Kidney (tissue), 14 donors: ENCODE data around the gene YOD1. TPM values are rescaled to one million over a fixed set of nuclear protein-coding genes. Genes with fewer than 3 reads are reported as not detected.
A peak's percentile ranks its signal among the peaks of the same experiment; 100 is the strongest.

Experiments
- DNase-seq, 5 donors: peaks; one replicate each; pipeline ENCODE4 v3.0.0-alpha.2; 2013 to 2020
- FAIRE-seq: peaks from 2 replicates; lab custom pipeline; 2012; peaks lifted over from hg19 to GRCh38; lab: Jason Lieb, UNC
- H3K27ac ChIP-seq, 2 donors: one replicate each; pipeline ENCODE4 v1.7.0; 2013; ENCODE audit warnings: low read depth in 2 of 2, low read length in 2 of 2, inconsistent platforms in 1 of 2
- H3K27me3 ChIP-seq: one replicate; pipeline ENCODE4 v1.7.1; 2013; ENCODE audit warnings: low read length, inconsistent platforms; ENCODE audit not compliant: control insufficient read depth, insufficient read depth
- H3K36me3 ChIP-seq, 3 donors: one replicate each; pipeline versions ENCODE4 v1.7.0 to v1.7.1; 2013; ENCODE audit warnings: low read length in 3 of 3, control low read depth in 1 of 3, inconsistent platforms in 1 of 3; ENCODE audit not compliant: insufficient read depth in 3 of 3, control insufficient read depth in 2 of 3
- H3K4me1 ChIP-seq, 3 donors: one replicate each; pipeline versions ENCODE4 v1.7.0 to v1.7.1; 2013; ENCODE audit warnings: low read length in 3 of 3, inconsistent platforms in 1 of 3, low read depth in 1 of 3; ENCODE audit not compliant: control insufficient read depth in 2 of 3, insufficient read depth in 2 of 3
- H3K4me3 ChIP-seq, 3 donors: one replicate each; pipeline versions ENCODE4 v1.7.0 to v1.8.1; 2013; ENCODE audit warnings: low read length in 3 of 3, control low read depth in 1 of 3, inconsistent platforms in 1 of 3
- H3K9ac ChIP-seq, 3 donors: one replicate each; pipeline versions ENCODE4 v1.7.0 to v1.7.1; 2013; ENCODE audit warnings: low read length in 3 of 3, control low read depth in 1 of 3, inconsistent platforms in 1 of 3
- H3K9me3 ChIP-seq, 3 donors: one replicate each; pipeline versions ENCODE4 v1.7.0 to v1.7.1; 2013; ENCODE audit warnings: low read length in 3 of 3, control low read depth in 1 of 3, inconsistent platforms in 1 of 3; ENCODE audit not compliant: control insufficient read depth in 2 of 3, insufficient read depth in 1 of 3
- intact Hi-C: fragments of 100-400 bp; cut with DNase I; formaldehyde crosslinking; loops from one replicate; pipeline ENCODE4 v1.11.1; 2022
- polyA plus RNA-seq: library from polyadenylated mRNA; stranded (reverse); fragments of 350-450 nt; fragmentation: Illumina TruSeq; extraction: RNeasy Lipid Tissue Mini Kit (QIAGEN cat#74804); gene quantifications from one replicate; pipeline ENCODE4 v1.2.3, GENCODE V29; 2014; ENCODE audit warnings: low read depth, low replicate concordance; ENCODE audit not compliant: insufficient read depth
- total RNA-seq: library from RNA; stranded (reverse); fragmentation: NEBNext Ultra II Directional; extraction: Animal tissue kit (Norgen Biotek cat#: 25700); gene quantifications from one replicate; pipeline ENCODE4 v1.2.1, GENCODE V29; 2021
- TF ChIP-seq, protein P1 (sequence below): IDR thresholded peaks from 3 replicates; pipeline ENCODE4 v1.5.1; 2012; ENCODE audit warnings: mild to moderate bottlenecking, moderate library complexity, borderline replicate concordance; ENCODE audit not compliant: insufficient read depth; ENCODE audit errors: extremely low read depth
- donor health status: control.
- donor health status: control.
- donor health status: control.
- donor health status: control.
- donor health status: control.
- donor health status: DM: yes; HTN: yes; CAD: no.
- donor health status: Normal renal cell carcinoma (clear cell type).

The YOD1 gene
- total and polyA plus RNA-seq, 2 donors from 2014 or later = 2.7 to 6.2 TPM

DNA sequence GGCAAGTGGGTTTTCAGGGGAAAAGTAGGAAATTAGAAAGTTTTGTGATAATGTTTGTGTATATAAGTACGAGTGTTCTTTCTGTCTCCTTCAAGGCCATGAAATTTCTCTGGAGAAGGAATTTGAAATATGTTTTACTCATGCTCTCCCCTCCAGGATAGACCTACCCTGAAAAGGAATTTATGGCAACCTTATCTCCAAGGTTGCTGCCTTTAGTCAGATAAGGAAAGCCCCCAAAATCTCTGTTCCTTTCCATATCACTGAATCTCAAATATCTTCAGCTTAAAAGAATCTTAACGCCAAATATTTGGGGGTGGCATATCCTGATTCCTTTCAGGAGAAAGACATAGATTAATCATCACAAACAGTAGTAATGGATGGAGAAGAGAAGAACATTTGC is 37.2 kb upstream of the YOD1 start:
- H3K9ac ChIP-seq = no peak overlapping the region
- H3K9me3 ChIP-seq = no peaks in the 10 kb centered on the region
- TF ChIP-seq, protein P1, sequence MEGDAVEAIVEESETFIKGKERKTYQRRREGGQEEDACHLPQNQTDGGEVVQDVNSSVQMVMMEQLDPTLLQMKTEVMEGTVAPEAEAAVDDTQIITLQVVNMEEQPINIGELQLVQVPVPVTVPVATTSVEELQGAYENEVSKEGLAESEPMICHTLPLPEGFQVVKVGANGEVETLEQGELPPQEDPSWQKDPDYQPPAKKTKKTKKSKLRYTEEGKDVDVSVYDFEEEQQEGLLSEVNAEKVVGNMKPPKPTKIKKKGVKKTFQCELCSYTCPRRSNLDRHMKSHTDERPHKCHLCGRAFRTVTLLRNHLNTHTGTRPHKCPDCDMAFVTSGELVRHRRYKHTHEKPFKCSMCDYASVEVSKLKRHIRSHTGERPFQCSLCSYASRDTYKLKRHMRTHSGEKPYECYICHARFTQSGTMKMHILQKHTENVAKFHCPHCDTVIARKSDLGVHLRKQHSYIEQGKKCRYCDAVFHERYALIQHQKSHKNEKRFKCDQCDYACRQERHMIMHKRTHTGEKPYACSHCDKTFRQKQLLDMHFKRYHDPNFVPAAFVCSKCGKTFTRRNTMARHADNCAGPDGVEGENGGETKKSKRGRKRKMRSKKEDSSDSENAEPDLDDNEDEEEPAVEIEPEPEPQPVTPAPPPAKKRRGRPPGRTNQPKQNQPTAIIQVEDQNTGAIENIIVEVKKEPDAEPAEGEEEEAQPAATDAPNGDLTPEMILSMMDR = no peak
- no peaks in the 10 kb centered on the region for H3K27me3 ChIP-seq
- peaks cover 0 to 4% (median 3%) of the 10 kb centered on the region in 3 donors for H3K4me1 ChIP-seq
- H3K4me3 ChIP-seq = no peak overlapping the region
- intact Hi-C loops = loop anchor here (10.0 kb wide), 1 partner anchor 317 kb away; no protein-coding TSS in a partner anchor
- FAIRE-seq (no peak), DNase-seq (no peak)
- no peak overlapping the region for H3K27ac ChIP-seq
- no peaks in the 10 kb centered on the region for H3K36me3 ChIP-seq

DNA sequence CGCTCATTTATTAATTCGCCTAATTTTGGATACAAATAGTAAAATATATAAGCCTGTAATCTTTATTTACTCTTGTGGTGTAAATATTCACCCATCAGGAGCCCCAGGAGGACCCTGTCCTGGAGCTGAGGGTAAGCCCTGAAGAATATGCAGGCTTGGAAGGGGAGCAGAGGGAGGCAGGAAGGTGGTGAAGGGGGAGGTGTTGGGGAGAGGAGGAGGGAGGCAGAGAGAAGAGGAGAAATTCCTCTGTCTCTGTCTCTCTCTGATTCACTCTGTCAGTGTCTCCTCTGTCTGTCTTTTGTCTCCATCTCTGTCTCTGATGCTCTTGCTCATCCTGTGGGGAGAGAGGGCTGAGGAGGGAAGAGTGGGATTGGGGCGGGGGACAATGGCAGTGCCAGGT is 34.9 kb upstream of the YOD1 start:
- DNase-seq (no peak), FAIRE-seq (no peak)
- no peaks in the 10 kb centered on the region for H3K9me3 ChIP-seq
- H3K27me3 ChIP-seq = no peaks in the 10 kb centered on the region
- no peak overlapping the region for H3K4me3 ChIP-seq
- H3K9ac ChIP-seq = no peak overlapping the region
- TF ChIP-seq, protein P1 = no peak
- no peak overlapping the region for H3K27ac ChIP-seq
- intact Hi-C loops = loop anchor here (10.0 kb wide), 1 partner anchor 319 kb away; no protein-coding TSS in a partner anchor
- H3K4me1 ChIP-seq = peaks cover 0 to 4% (median 3%) of the 10 kb centered on the region in 3 donors
- H3K36me3 ChIP-seq = no peaks in the 10 kb centered on the region

DNA sequence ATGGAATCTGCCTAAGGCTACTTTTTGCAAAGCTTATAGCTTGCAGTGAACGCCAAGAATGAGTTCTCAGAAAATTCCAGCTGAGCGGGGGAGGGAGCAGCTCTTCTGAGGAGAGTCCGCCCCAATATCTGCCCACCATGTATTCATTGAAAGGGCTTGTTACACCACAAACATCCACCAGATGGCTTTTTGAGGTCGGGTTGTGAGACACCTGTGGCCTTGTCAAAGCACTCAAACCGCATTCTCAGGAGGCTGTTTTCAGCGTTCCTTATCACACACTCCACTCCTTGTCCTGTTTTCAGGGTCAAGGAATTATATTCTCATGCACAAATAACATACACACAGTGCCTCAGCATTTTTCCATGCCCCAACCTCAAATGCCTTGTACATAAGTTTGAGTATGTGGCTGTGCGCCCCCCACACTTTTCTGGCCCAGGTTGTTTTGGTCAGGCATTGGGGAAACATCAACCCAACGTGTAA is 33.7 kb upstream of the YOD1 start:
- intact Hi-C loops = loop anchor here (10.0 kb wide), 1 partner anchor 320 kb away; no protein-coding TSS in a partner anchor

More for the DNA sequence above, 33.7 kb upstream of the YOD1 start:
- TF ChIP-seq, protein P1 = peak; percentile 58
- FAIRE-seq (no peak), DNase-seq (peak in 4 of 5 donors; percentile 53 to 90 (median 78))
- H3K36me3 ChIP-seq = peaks cover 0 to 6% (median 0%) of the 10 kb centered on the region in 3 donors
- H3K4me1 ChIP-seq = peaks cover 0 to 4% (median 3%) of the 10 kb centered on the region in 3 donors
- no peak overlapping the region for H3K27ac ChIP-seq
- H3K27me3 ChIP-seq = no peaks in the 10 kb centered on the region
- H3K4me3 ChIP-seq = no peak overlapping the region
- no peak overlapping the region for H3K9ac ChIP-seq
- H3K9me3 ChIP-seq = no peaks in the 10 kb centered on the region
